Keratinocyte (primary cell): ENCODE results near the gene RIT2.

Experiments
- EZH2 ChIP-seq: IDR thresholded peaks from one replicate; pipeline ENCODE4 v1.6.1; 2012; ENCODE audit warnings: inconsistent platforms, mild to moderate bottlenecking, low read length, moderate library complexity
- TF ChIP-seq, protein P1 (sequence below), 3 experiments: IDR thresholded peaks in 1 of 3; conservative IDR thresholded peaks in 1 of 3; optimal IDR thresholded peaks in 1 of 3; 2 replicates in 2 of 3; 3 replicates in 1 of 3; pipeline versions ENCODE3 to v1.5.1; 2011; ENCODE audit warnings: low read length in 3 of 3, mild to moderate bottlenecking in 3 of 3, moderate library complexity in 2 of 3, control low read depth in 1 of 3, inconsistent platforms in 1 of 3; ENCODE audit not compliant: insufficient read depth in 2 of 3; ENCODE audit errors: extremely low read depth in 1 of 3

- TF ChIP-seq, protein P1, sequence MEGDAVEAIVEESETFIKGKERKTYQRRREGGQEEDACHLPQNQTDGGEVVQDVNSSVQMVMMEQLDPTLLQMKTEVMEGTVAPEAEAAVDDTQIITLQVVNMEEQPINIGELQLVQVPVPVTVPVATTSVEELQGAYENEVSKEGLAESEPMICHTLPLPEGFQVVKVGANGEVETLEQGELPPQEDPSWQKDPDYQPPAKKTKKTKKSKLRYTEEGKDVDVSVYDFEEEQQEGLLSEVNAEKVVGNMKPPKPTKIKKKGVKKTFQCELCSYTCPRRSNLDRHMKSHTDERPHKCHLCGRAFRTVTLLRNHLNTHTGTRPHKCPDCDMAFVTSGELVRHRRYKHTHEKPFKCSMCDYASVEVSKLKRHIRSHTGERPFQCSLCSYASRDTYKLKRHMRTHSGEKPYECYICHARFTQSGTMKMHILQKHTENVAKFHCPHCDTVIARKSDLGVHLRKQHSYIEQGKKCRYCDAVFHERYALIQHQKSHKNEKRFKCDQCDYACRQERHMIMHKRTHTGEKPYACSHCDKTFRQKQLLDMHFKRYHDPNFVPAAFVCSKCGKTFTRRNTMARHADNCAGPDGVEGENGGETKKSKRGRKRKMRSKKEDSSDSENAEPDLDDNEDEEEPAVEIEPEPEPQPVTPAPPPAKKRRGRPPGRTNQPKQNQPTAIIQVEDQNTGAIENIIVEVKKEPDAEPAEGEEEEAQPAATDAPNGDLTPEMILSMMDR (optimal IDR thresholded peaks at IDR 0.05 in 1 of 3, IDR thresholded peaks at IDR 0.05 in 1 of 3, conservative IDR thresholded peaks at IDR 0.05 in 1 of 3; ENCODE audit: extremely low read depth in 1 of 3, insufficient read depth in 2 of 3, low read length in 3 of 3), result no peak
- TF ChIP-seq EZH2, result no peak
Measured at GRCh38 chr18:42746794-42747193, 368.7 kb downstream of the RIT2 start.
